Cardiac fibroblast (primary cell): ENCODE measurements around the gene COPS6.

Source experiments
- DNase-seq, 2 donors: peaks; one replicate each; pipeline versions ENCODE4 v3.0.0 to v3.0.0-alpha.2; 2010; ENCODE audit warnings: low read depth in 2 of 2
- H3K4me3 ChIP-seq, 2 donors: replicated peaks in 1 of 2; 1 replicate in 1 of 2; 2 replicates in 1 of 2; pipeline ENCODE4 v1.5.1; 2011; ENCODE audit warnings: low read depth in 2 of 2, low read length in 2 of 2, mild to moderate bottlenecking in 2 of 2, moderate library complexity in 1 of 2
- CTCF ChIP-seq: IDR thresholded peaks from one replicate; pipeline ENCODE4 v1.5.1; 2011; ENCODE audit warnings: low read depth, mild to moderate bottlenecking, low read length, inconsistent platforms

Gene COPS6

GRCh38 chr7:100100420-100101015 lies 11.7 kb downstream of the COPS6 start:
- TF ChIP-seq CTCF = no peak
- DNase-seq = peak; percentile 97 to 100
- peak overlapping the region; percentile 71 to 90 for H3K4me3 ChIP-seq

DNA sequence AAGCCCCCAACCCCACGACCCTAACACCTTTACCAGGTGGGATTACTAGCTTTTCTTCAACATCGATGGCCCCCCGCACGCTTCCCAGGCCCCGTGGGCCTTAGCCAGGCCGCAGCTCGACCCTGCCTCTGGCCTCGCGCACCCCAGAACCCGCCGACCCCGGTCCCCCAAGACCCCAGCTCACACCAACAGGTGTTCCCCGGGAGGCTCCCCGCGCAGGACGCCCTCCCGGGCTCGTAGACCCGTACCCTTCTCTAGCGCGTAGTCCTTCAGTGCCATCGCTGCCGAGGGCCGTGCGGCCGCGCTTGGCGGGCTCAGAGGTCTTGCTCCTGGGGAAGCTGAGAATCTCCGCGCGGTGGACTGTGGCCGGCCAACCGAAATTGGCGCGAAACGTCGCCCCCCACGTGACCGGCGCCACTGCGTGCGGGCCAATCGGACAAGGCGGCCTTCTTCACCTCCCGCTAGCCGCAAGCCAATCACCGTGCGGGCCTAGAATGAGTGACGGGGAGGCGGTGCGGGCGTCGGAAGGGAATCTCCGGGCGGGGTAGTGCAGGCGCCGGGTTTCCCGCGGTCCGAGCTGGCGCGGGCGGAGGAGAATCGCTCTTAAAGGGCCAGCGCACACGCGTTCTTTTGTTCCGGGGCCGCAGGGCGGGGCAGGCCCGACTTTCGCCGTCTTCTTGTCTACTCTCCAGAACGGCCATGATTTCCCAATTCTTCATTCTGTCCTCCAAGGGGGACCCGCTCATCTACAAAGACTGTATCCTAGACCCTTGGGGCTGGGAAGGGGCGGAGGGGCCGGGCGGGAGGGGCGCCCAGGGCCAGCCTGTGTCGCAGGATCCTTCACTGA lies 12.5 kb downstream of the COPS6 start, which contains the start of the genes AP4M1 and MCM7:
TSS of gene AP4M1 (plus strand) at position 628 of the 847 bp plus-strand sequence. CDS start at position 700, 72 bp downstream.
TSS of gene MCM7 (minus strand) at position 382 of the 847 bp plus-strand sequence. CDS start at position 279, 103 bp downstream.
- DNase-seq = peak; percentile 99
- no peak for TF ChIP-seq CTCF

GRCh38 chr7:100102950-100103840 lies 14.4 kb downstream of the COPS6 start:
- H3K4me3 ChIP-seq = no peak overlapping the region

More for the DNA sequence above, 12.5 kb downstream of the COPS6 start, which contains the start of the genes AP4M1 and MCM7:
- H3K4me3 ChIP-seq = peak within 1 kb of the TSS; percentile 71 to 90

GRCh38 chr7:100105534-100105933 lies 16.8 kb downstream of the COPS6 start:
- no peak for TF ChIP-seq CTCF
- H3K4me3 ChIP-seq = no peak overlapping the region
- no peak for DNase-seq

More at GRCh38 chr7:100102950-100103840, 14.4 kb downstream of the COPS6 start:
- DNase-seq = peak; percentile 77 to 85
- no peak for TF ChIP-seq CTCF

- TF ChIP-seq CTCF = no peak
- H3K4me3 ChIP-seq = no peak overlapping the region
- DNase-seq = no peak
These were observed 17.9 kb downstream of the COPS6 start for GRCh38 chr7:100106633-100107032.

- H3K4me3 ChIP-seq = no peak overlapping the region
- no peak for DNase-seq
- no peak for TF ChIP-seq CTCF
These were observed 18.5 kb downstream of the COPS6 start for GRCh38 chr7:100107125-100107737.
